Breast epithelium (tissue), 4 donors: ENCODE results near the gene EAPP. TPM values are rescaled to one million over a fixed set of nuclear protein-coding genes. Genes with fewer than 3 reads are reported as not detected.

Experiments
- DNase-seq, 2 donors: peaks; one replicate each; pipeline ENCODE4 v3.0.0-alpha.2; 2019; ENCODE audit warnings: low spot score in 2 of 2
- H3K27ac ChIP-seq, 2 donors: fragments of 200-600 bp; sonication (generic) in 1 of 2; one replicate each; pipeline ENCODE4 v1.5.1; 2016 to 2019; ENCODE audit warnings: mild to moderate bottlenecking in 1 of 2
- H3K27me3 ChIP-seq, 2 donors: fragments of 200-600 bp; sonication (generic) in 1 of 2; one replicate each; pipeline versions ENCODE4 v1.5.1 to v1.6.0; 2017 to 2019; ENCODE audit warnings: control low read depth in 1 of 2, mild to moderate bottlenecking in 1 of 2
- H3K36me3 ChIP-seq: fragments of 200-600 bp; one replicate; pipeline ENCODE4 v1.5.1; 2019
- H3K4me1 ChIP-seq, 2 donors: fragments of 200-600 bp; sonication (generic); one replicate each; pipeline ENCODE4 v1.5.1; 2016 to 2019; ENCODE audit warnings: control low read depth in 1 of 2
- H3K4me3 ChIP-seq, 3 donors: fragments of 200-600 bp; sonication (generic); 1 replicate in 2 of 3; 2 replicates in 1 of 3; pipeline ENCODE4 v1.5.1; 2016 to 2019; ENCODE audit warnings: mild to moderate bottlenecking in 3 of 3, moderate library complexity in 2 of 3
- H3K9me3 ChIP-seq, 2 donors: fragments of 200-600 bp; sonication (generic) in 1 of 2; one replicate each; pipeline ENCODE4 v1.5.1; 2016 to 2019; ENCODE audit warnings: control low read depth in 1 of 2
- CTCF ChIP-seq, 3 donors: fragments of 450-650 bp; IDR thresholded peaks; one replicate each; pipeline ENCODE4 v1.5.1; 2016 to 2017; ENCODE audit warnings: antibody characterized with exemption in 3 of 3, mild to moderate bottlenecking in 3 of 3, moderate library complexity in 3 of 3
- POLR2A ChIP-seq: fragments of 450-650 bp; IDR thresholded peaks from one replicate; pipeline ENCODE4 v1.6.1; 2016; ENCODE audit warnings: antibody characterized with exemption, mild to moderate bottlenecking, moderate library complexity
- POLR2AphosphoS5 ChIP-seq, 3 donors: sonication (generic); formaldehyde crosslinking; IDR thresholded peaks; one replicate each; pipeline ENCODE4 v1.6.1; 2017; ENCODE audit warnings: antibody characterized with exemption in 3 of 3
- intact Hi-C: fragments of 100-400 bp; cut with DNase I; formaldehyde crosslinking; loops from one replicate; pipeline ENCODE4 v1.15.1; 2023; ENCODE audit warnings: low total_unique reads
- total RNA-seq, 3 donors: library from RNA; depleted of rRNA; stranded (reverse); fragments of >200 nt; gene quantifications; one replicate each; pipeline ENCODE4 v1.1.0, GENCODE V29; 2016

EAPP gene
- total RNA-seq, 3 donors from 2014 or later, result 43.3 to 81.2 (median 43.8) TPM

GRCh38 chr14:34502545-34503225, 36.8 kb downstream of the EAPP start:
- Histone ChIP-seq H3K9me3 (no peaks in the 10 kb centered on the region), H3K27ac (no peak overlapping the region), H3K36me3 (no peaks in the 10 kb centered on the region), H3K4me3 (no peak overlapping the region), H3K4me1 (peaks cover 0 to 2% of the 10 kb centered on the region in 2 donors), H3K27me3 (no peaks in the 10 kb centered on the region)
- no peak for DNase-seq
- intact Hi-C loops, result loop anchor here (5.0 kb wide), 1 partner anchor 850 kb away; no protein-coding TSS in a partner anchor
- TF ChIP-seq POLR2AphosphoS5 (IDR thresholded peaks at IDR 0.05), result no peak
- TF ChIP-seq CTCF (IDR thresholded peaks at IDR 0.05), result no peak
- TF ChIP-seq POLR2A, result no peak

GRCh38 chr14:34502001-34502400, 37.5 kb downstream of the EAPP start:
- no peaks in the 10 kb centered on the region for H3K36me3 ChIP-seq
- TF ChIP-seq CTCF (IDR thresholded peaks at IDR 0.05) (no peak), POLR2A (no peak), POLR2AphosphoS5 (IDR thresholded peaks at IDR 0.05) (no peak)
- intact Hi-C loops, result loop anchor here (5.0 kb wide), 1 partner anchor 850 kb away; no protein-coding TSS in a partner anchor
- H3K4me1 ChIP-seq, result peaks cover 6 to 8% of the 10 kb centered on the region in 2 donors
- H3K27ac ChIP-seq, result no peak overlapping the region
- no peaks in the 10 kb centered on the region for H3K9me3 ChIP-seq
- H3K27me3 ChIP-seq, result no peaks in the 10 kb centered on the region
- DNase-seq, result no peak
- H3K4me3 ChIP-seq, result no peak overlapping the region

- no peak overlapping the region for H3K27ac ChIP-seq
- intact Hi-C loops, result loop anchor here (5.0 kb wide), 1 partner anchor 851 kb away; no protein-coding TSS in a partner anchor
- TF ChIP-seq POLR2AphosphoS5 (IDR thresholded peaks at IDR 0.05) (no peak), CTCF (IDR thresholded peaks at IDR 0.05) (no peak), POLR2A (no peak)
- H3K4me3 ChIP-seq, result no peak overlapping the region
- no peaks in the 10 kb centered on the region for H3K27me3 ChIP-seq
- H3K9me3 ChIP-seq, result no peaks in the 10 kb centered on the region
- H3K4me1 ChIP-seq, result peaks cover 6 to 8% of the 10 kb centered on the region in 2 donors
- no peaks in the 10 kb centered on the region for H3K36me3 ChIP-seq
- no peak for DNase-seq
Measured at GRCh38 chr14:34501004-34501580, 38.4 kb downstream of the EAPP start.

GRCh38 chr14:34498684-34499412, 40.7 kb downstream of the EAPP start:
- no peak for DNase-seq
- intact Hi-C loops, result no loop called here
- Histone ChIP-seq H3K9me3 (no peaks in the 10 kb centered on the region), H3K36me3 (no peaks in the 10 kb centered on the region), H3K27ac (peak overlapping the region in 1 of 2 donors; percentile 87), H3K4me3 (no peak overlapping the region), H3K4me1 (peaks cover 6 to 8% of the 10 kb centered on the region in 2 donors), H3K27me3 (no peaks in the 10 kb centered on the region)
- peak; percentile 32 to 76 (median 74) for TF ChIP-seq CTCF (IDR thresholded peaks at IDR 0.05)
- TF ChIP-seq POLR2A, result no peak
- no peak for TF ChIP-seq POLR2AphosphoS5 (IDR thresholded peaks at IDR 0.05)
